Endothelial cell (in vitro differentiated cells): ENCODE measurements around the gene KCNAB2. TPM values are rescaled to one million over a fixed set of nuclear protein-coding genes. Genes with fewer than 3 reads are reported as not detected.

Experiments used
- DNase-seq: peaks from one replicate; pipeline ENCODE4 v3.0.0; 2021; ENCODE audit warnings: low spot score
- H3K27ac Mint-ChIP-seq: one replicate; pipeline ENCODE4 v1.8.0; 2021; ENCODE audit warnings: mixed read lengths, inconsistent platforms; ENCODE audit not compliant: unreplicated experiment
- H3K27me3 Mint-ChIP-seq: one replicate; pipeline ENCODE4 v1.8.0; 2021; ENCODE audit warnings: mild to moderate bottlenecking, moderate library complexity, mixed read lengths, inconsistent platforms; ENCODE audit not compliant: unreplicated experiment
- H3K36me3 Mint-ChIP-seq: one replicate; pipeline ENCODE4 v1.8.0; 2021; ENCODE audit warnings: mild to moderate bottlenecking, low read depth, mixed read lengths, inconsistent platforms; ENCODE audit not compliant: unreplicated experiment
- H3K4me1 Mint-ChIP-seq: one replicate; pipeline ENCODE4 v1.8.0; 2021; ENCODE audit warnings: mild to moderate bottlenecking, mixed read lengths, inconsistent platforms; ENCODE audit not compliant: unreplicated experiment
- H3K4me3 Mint-ChIP-seq: one replicate; pipeline ENCODE4 v1.8.0; 2021; ENCODE audit warnings: mild to moderate bottlenecking, mixed read lengths, inconsistent platforms; ENCODE audit not compliant: unreplicated experiment
- H3K9me3 Mint-ChIP-seq: one replicate; pipeline ENCODE4 v1.8.0; 2021; ENCODE audit warnings: mixed read lengths, inconsistent platforms; ENCODE audit not compliant: unreplicated experiment
- total RNA-seq: library from RNA; stranded (reverse); fragmentation: NEBNext Ultra II Directional; extraction: Animal tissue kit (Norgen Biotek cat#: 25700); gene quantifications from one replicate; pipeline ENCODE4 v1.2.1, GENCODE V29; 2021; ENCODE audit not compliant: unreplicated experiment
- TF ChIP-seq, protein P1 (sequence below): fragments of 200-600 bp; sonication (generic); IDR thresholded peaks from one replicate; pipeline ENCODE4 v1.5.0; 2021; ENCODE audit warnings: antibody characterized with exemption; ENCODE audit not compliant: unreplicated experiment

Gene KCNAB2
- total RNA-seq, 1 donor from 2014 or later, result 4.1 TPM

DNA sequence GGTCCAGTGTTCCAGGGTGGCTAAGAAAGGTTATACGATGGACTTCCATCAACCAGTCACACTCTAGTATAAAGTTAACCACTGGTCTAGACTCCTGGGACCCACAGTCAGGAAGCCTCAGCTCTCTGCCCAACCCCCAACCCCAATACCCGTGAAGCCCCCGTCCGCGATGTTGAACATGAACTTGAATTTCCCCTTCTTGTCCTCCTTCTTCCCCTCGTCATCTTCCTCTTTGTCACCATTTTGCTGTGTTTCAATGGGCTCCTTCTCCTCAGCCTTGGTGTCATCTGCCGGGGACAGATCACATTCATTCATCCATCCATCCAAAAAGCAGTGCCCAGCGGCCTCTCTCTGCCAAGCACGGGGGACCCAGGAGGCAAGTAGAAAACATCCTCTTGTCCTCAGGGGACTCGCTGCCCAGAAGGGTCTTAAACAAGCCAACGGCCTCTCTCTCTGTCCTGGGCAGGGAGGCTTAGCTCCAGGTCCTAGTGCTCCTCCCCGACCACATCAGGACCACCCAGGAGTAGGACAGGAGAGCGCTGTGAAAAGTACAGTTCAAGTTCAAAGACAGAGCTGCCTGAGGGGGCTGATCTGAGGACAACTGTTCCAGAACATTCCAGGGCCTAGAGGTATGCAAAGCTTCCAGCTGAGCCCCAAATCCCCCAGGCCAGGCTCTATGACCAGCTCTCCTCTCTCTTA is 66.5 kb downstream of the KCNAB2 start:
- no peaks in the 10 kb centered on the region for H3K9me3 Mint-ChIP-seq
- DNase-seq, result no peak
- no peaks in the 10 kb centered on the region for H3K36me3 Mint-ChIP-seq
- H3K27me3 Mint-ChIP-seq, result peaks cover 8% of the 10 kb centered on the region
- peaks cover 5% of the 10 kb centered on the region for H3K4me1 Mint-ChIP-seq
- no peak overlapping the region for H3K4me3 Mint-ChIP-seq
- no peak overlapping the region for H3K27ac Mint-ChIP-seq
- TF ChIP-seq, protein P1, sequence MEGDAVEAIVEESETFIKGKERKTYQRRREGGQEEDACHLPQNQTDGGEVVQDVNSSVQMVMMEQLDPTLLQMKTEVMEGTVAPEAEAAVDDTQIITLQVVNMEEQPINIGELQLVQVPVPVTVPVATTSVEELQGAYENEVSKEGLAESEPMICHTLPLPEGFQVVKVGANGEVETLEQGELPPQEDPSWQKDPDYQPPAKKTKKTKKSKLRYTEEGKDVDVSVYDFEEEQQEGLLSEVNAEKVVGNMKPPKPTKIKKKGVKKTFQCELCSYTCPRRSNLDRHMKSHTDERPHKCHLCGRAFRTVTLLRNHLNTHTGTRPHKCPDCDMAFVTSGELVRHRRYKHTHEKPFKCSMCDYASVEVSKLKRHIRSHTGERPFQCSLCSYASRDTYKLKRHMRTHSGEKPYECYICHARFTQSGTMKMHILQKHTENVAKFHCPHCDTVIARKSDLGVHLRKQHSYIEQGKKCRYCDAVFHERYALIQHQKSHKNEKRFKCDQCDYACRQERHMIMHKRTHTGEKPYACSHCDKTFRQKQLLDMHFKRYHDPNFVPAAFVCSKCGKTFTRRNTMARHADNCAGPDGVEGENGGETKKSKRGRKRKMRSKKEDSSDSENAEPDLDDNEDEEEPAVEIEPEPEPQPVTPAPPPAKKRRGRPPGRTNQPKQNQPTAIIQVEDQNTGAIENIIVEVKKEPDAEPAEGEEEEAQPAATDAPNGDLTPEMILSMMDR, result no peak

DNA sequence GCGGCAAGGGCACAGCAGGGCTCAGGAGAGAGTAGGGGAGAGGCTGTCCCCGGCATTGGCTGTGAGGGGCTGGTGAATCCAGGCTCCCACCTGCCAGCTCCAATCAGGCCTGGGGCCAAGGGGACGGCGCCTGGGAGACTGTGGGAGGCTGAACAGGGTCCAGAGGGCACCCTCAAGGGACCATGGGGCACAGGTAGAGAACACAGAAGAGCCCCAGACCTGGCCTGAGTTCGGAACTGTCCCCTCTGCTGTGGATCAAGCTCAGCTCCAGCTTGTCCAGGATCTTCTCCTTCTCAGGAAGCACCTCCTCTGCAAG is 67.0 kb downstream of the KCNAB2 start:
- Mint-ChIP-seq H3K4me1 (peaks cover 5% of the 10 kb centered on the region), H3K27ac (no peak overlapping the region)
- TF ChIP-seq, protein P1, result no peak

DNA sequence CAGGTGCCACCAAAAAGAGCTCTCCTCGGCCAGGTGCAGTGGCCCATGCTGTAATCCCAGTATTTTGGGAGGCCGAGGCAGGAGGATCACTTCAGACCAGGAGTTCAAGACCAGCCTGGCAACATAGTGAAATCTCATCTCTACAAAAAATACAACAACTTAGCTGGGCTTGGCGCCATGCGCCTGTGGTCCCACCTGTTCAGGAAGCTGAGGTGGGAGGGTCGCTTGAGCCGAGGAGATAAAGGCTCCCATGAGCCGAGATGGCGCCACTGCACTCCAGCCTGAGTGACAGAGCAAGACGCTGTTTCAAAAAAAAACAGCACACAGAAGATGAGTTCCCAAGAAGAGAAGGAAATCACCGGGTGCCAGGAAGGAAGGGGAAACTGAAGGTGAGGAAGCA is 67.4 kb downstream of the KCNAB2 start:
- Mint-ChIP-seq H3K36me3 (no peaks in the 10 kb centered on the region), H3K4me1 (peaks cover 5% of the 10 kb centered on the region), H3K9me3 (no peaks in the 10 kb centered on the region), H3K27me3 (peaks cover 8% of the 10 kb centered on the region), H3K27ac (peak overlapping the region; percentile 64), H3K4me3 (no peak overlapping the region)
- DNase-seq, result no peak
- TF ChIP-seq, protein P1, result no peak

More for the DNA sequence above, 67.0 kb downstream of the KCNAB2 start:
- no peaks in the 10 kb centered on the region for H3K36me3 Mint-ChIP-seq
- no peak overlapping the region for H3K4me3 Mint-ChIP-seq
- no peaks in the 10 kb centered on the region for H3K9me3 Mint-ChIP-seq
- peaks cover 8% of the 10 kb centered on the region for H3K27me3 Mint-ChIP-seq
- DNase-seq, result no peak

DNA sequence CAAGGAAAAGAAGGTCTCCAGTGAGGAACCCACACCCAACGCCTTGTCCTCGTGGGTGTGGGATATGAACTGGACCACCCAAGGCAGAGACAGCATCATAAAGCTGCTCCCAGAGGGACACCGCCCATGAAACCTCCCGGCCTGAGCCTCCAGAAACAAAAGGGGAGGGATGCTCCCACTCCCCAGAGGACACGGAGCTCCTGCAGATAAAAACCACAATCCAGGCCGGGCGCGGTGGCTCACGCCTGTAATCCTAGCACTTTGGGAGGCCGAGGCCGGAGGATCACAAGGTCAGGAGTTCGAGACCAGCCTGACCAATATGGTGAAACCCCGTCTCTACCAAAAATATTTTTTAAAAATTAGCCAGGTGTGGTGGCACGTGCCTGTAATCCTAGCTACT is 68.1 kb downstream of the KCNAB2 start:
- H3K36me3 Mint-ChIP-seq, result no peaks in the 10 kb centered on the region
- TF ChIP-seq, protein P1, result no peak
- H3K27ac Mint-ChIP-seq, result no peak overlapping the region
- no peak overlapping the region for H3K4me3 Mint-ChIP-seq
- DNase-seq, result no peak
- H3K4me1 Mint-ChIP-seq, result peaks cover 5% of the 10 kb centered on the region
- H3K27me3 Mint-ChIP-seq, result peaks cover 3% of the 10 kb centered on the region
- no peaks in the 10 kb centered on the region for H3K9me3 Mint-ChIP-seq

DNA sequence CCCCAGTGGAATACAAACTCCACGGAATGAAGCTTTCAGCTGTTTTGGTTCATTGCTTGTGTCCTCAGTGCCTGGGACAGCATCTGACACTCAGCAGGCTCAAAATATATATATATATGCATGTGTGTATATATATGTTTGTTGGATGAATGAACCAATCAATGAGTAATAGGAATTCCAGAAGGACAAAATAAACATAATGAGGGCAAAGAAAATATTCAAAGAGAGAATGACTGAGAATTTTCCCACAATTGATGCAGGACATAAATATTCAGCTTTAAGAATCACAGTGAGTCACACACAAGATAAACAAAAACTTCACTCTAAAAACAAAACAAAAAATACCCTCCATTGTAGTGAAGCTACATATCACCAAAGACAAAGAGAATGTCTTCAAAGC is 70.4 kb downstream of the KCNAB2 start:
- no peak overlapping the region for H3K27ac Mint-ChIP-seq
- no peaks in the 10 kb centered on the region for H3K36me3 Mint-ChIP-seq
- H3K9me3 Mint-ChIP-seq, result no peaks in the 10 kb centered on the region
- TF ChIP-seq, protein P1, result no peak
- no peak for DNase-seq
- no peak overlapping the region for H3K4me3 Mint-ChIP-seq
- no peaks in the 10 kb centered on the region for H3K27me3 Mint-ChIP-seq
- H3K4me1 Mint-ChIP-seq, result peaks cover 5% of the 10 kb centered on the region
